ENCODE results near the gene ADAMTS2.

ADAMTS2 gene

DNA sequence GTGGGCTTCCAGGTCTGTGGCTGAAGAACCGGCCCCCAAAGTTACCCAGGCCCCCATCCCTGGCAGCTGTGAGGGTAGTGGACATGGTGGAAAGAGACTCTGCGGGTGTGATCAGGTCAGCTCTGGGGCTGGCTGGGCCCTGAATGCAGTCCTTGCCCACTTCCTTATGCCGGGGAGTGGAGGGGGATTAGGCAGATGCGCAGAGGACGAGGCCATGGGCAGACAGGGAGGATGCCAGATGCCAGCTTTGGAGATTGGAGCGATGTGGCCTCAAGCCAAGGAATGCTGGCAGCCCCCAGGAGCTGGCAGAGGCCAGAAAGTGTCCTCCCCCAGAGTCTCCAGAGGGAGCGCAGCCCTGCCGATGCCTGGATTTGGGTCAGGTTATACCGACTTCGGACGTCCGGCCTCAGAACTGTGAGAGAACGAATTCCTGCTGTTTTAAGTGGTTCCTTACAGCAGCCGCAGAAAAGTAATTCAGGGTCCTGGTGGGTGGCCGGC, 69.8 kb downstream of the ADAMTS2 start:
- no peak overlapping the region for H3K9ac ChIP-seq (ENCODE audit: low read depth, low read length)
- H3K4me1 ChIP-seq (ENCODE audit: insufficient read depth, low read length), result no peaks in the 10 kb centered on the region; the same call in 1 of the 2 replicates

DNA sequence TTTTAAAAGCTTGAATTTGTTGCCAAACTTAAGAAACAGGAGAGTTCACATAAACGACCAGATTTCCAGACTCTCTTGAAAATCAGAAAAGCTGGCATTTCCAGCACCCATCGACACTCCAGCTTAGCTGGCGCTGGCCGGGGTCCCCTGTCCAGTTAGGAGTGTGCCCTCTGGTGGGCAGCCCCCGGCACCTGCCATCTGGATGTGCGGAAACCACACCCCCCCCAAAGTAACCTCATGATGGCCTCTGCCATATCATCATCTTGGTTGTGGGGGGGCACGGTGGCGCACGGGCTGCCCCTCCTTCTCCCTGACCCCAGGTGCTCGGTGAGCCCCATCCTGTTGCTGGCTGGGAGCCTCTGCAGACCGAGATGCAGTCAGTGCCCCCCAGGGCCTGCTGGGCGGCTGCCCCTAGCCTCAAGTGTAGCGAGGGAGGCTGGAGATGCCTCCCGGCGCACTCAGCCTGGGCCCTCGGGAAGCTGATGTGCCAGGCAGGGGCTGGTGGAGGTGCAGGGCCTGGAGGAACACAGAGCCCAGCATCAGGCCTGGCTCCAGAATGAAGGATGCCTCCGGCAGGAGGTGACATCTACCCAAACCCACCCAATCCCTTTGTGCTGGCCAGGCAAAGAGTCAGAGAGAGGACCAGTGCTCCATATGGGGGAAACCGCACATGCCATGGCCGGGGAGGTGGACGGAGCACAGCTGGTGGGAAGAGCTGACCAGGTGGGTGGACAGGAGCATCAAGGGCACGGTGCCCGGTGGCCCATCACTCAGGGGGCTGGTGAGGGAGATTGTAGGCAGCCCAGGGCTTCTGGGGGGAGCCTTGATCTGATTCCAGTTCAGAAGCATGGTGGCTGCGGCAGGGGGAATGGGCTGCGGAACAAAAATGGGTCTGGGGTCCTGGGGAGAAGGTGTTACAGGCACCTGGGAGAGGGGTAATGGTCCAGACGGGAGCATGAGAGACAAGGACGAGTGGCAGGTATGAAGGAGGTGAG, 70.6 kb downstream of the ADAMTS2 start:
- no peak overlapping the region for H3K9ac ChIP-seq (ENCODE audit: low read depth, low read length)
- H3K36me3 ChIP-seq (ENCODE audit: insufficient read depth, low read length), result no peaks in the 10 kb centered on the region
- no peaks in the 10 kb centered on the region; the same call in 1 of the 2 replicates for H3K4me1 ChIP-seq (ENCODE audit: insufficient read depth, low read length)
- no peaks in the 10 kb centered on the region for H3K9me3 ChIP-seq (ENCODE audit: control insufficient read depth, insufficient read depth, low read length)

More for the DNA sequence above, 69.8 kb downstream of the ADAMTS2 start:
- Histone ChIP-seq H3K36me3 (ENCODE audit: insufficient read depth, low read length) (no peaks in the 10 kb centered on the region), H3K9me3 (ENCODE audit: control insufficient read depth, insufficient read depth, low read length) (no peaks in the 10 kb centered on the region)

DNA sequence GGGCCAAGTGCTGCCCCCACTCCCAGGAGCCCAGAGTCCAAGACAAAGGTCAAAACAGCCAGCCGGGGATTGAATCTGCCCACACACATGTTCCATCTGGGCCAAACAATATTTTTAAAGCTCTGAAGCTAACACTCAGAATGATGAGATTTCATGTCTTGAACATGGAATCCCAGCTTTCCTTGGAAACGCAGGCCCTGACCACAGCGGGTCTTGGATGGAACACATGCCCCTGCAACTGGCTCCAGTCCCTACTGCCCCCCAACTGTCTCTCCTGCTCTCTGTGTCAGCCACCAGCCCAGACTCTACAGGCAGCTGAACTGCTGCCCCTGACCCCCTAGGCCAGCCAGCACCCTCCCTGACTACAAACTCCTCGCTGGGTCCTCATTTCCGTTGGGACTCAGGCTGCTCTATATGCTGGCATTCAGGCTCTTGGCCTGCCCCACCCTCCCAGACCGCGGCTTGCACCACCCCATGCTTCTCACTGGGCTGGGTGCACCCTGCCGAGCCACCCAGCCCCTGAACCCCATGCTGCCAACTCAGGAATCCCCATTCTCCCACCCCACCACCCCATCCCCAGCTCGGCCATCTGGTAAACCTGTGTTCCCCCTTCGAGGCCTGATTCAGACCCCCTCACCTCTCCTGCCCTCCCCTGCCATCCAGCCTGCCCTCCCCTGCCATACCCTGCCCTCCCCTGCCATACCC, 71.7 kb downstream of the ADAMTS2 start:
- no peaks in the 10 kb centered on the region; the same call in 1 of the 2 replicates for H3K4me1 ChIP-seq (ENCODE audit: insufficient read depth, low read length)
- no peaks in the 10 kb centered on the region for H3K9me3 ChIP-seq (ENCODE audit: control insufficient read depth, insufficient read depth, low read length)
- H3K9ac ChIP-seq (ENCODE audit: low read depth, low read length), result no peak overlapping the region
- H3K36me3 ChIP-seq (ENCODE audit: insufficient read depth, low read length), result no peaks in the 10 kb centered on the region

DNA sequence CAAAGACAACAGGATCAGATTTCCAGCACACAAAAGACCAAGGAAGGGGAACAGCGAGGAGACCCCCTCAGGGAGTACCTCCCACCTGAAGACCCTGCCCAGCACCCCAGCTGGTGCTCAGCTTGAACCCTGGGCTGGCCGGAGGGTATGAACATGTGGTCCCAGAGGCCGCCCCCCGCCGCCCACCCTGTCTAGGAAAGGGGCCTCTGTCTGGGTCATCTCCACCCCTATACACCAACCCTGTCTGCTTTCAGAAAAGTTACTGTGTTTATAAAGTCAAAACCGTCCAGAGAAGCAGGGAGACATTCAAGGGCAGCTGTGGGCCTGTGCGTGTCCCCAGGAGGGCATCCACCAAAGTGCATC, 72.2 kb downstream of the ADAMTS2 start:
- Histone ChIP-seq H3K9ac (ENCODE audit: low read depth, low read length) (no peak overlapping the region), H3K36me3 (ENCODE audit: insufficient read depth, low read length) (no peaks in the 10 kb centered on the region), H3K9me3 (ENCODE audit: control insufficient read depth, insufficient read depth, low read length) (no peaks in the 10 kb centered on the region), H3K4me1 (ENCODE audit: insufficient read depth, low read length) (no peaks in the 10 kb centered on the region; the same call in 1 of the 2 replicates)

DNA sequence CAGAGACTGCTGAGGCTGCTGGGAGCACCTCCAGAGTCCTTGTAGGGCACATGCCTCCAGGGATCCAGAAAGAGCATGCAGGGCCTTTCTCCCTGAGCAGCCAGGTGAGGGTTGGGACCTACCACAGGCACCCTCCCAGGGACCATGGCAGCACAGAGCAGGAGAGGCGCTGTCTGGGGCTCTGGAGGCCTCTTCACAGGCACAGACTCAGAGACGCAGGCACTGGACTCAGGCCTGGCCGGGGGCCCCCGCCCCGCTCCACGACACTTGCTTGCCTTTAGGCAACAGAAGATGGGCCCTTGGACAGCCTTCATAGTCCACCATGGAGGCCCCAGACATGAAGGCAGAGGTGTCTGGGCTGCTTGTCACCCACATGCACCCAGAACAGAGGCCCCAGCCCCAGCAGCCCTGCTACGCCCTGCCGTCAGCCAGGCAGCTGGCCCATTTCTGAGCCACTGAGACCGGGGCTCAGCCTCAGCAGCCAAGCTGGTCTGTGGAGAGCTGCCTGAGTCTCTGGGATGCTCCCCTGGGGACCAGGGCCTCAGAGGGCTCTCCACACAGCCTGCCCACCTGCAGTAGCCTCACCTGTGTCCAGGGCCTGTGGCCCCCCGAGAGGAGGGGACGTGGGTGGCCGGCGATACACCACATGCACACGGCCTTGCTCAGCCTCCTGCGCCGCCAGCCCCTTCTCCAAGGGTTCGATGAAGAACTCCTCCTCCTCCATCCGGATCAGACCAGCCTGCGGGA, 72.8 kb downstream of the ADAMTS2 start:
- Histone ChIP-seq H3K9me3 (ENCODE audit: control insufficient read depth, insufficient read depth, low read length) (no peaks in the 10 kb centered on the region), H3K9ac (ENCODE audit: low read depth, low read length) (no peak overlapping the region), H3K36me3 (ENCODE audit: insufficient read depth, low read length) (no peaks in the 10 kb centered on the region), H3K4me1 (ENCODE audit: insufficient read depth, low read length) (no peaks in the 10 kb centered on the region; the same call in 1 of the 2 replicates)

- no peak overlapping the region for H3K9ac ChIP-seq (ENCODE audit: low read depth, low read length)
- H3K4me1 ChIP-seq (ENCODE audit: insufficient read depth, low read length), result no peaks in the 10 kb centered on the region; the same call in 1 of the 2 replicates
- H3K36me3 ChIP-seq (ENCODE audit: insufficient read depth, low read length), result no peaks in the 10 kb centered on the region
- no peaks in the 10 kb centered on the region for H3K9me3 ChIP-seq (ENCODE audit: control insufficient read depth, insufficient read depth, low read length)
Observed at GRCh38 chr5:179271821-179272325, 73.4 kb downstream of the ADAMTS2 start.

GRCh38 chr5:179271428-179271734, 73.9 kb downstream of the ADAMTS2 start:
- Histone ChIP-seq H3K9ac (ENCODE audit: low read depth, low read length) (no peak overlapping the region), H3K36me3 (ENCODE audit: insufficient read depth, low read length) (no peaks in the 10 kb centered on the region), H3K9me3 (ENCODE audit: control insufficient read depth, insufficient read depth, low read length) (no peaks in the 10 kb centered on the region), H3K4me1 (ENCODE audit: insufficient read depth, low read length) (peaks cover 1% of the 10 kb centered on the region; the same call in 1 of the 2 replicates)

GRCh38 chr5:179270581-179271427, 74.5 kb downstream of the ADAMTS2 start:
- H3K9me3 ChIP-seq (ENCODE audit: control insufficient read depth, insufficient read depth, low read length), result no peaks in the 10 kb centered on the region
- H3K36me3 ChIP-seq (ENCODE audit: insufficient read depth, low read length), result no peaks in the 10 kb centered on the region
- peaks cover 7% of the 10 kb centered on the region for H3K4me1 ChIP-seq (ENCODE audit: insufficient read depth, low read length)
- H3K9ac ChIP-seq (ENCODE audit: low read depth, low read length), result no peak overlapping the region

- Histone ChIP-seq H3K9me3 (ENCODE audit: control insufficient read depth, insufficient read depth, low read length) (no peaks in the 10 kb centered on the region), H3K4me1 (ENCODE audit: insufficient read depth, low read length) (peaks cover 8% of the 10 kb centered on the region), H3K9ac (ENCODE audit: low read depth, low read length) (no peak overlapping the region), H3K36me3 (ENCODE audit: insufficient read depth, low read length) (no peaks in the 10 kb centered on the region)
Observed at GRCh38 chr5:179269781-179270543, 75.3 kb downstream of the ADAMTS2 start.

GRCh38 chr5:179268966-179269693, 76.1 kb downstream of the ADAMTS2 start:
- no peaks in the 10 kb centered on the region for H3K36me3 ChIP-seq (ENCODE audit: insufficient read depth, low read length)
- H3K4me1 ChIP-seq (ENCODE audit: insufficient read depth, low read length), result peaks cover 8% of the 10 kb centered on the region
- no peaks in the 10 kb centered on the region for H3K9me3 ChIP-seq (ENCODE audit: control insufficient read depth, insufficient read depth, low read length)
- no peak overlapping the region for H3K9ac ChIP-seq (ENCODE audit: low read depth, low read length)

DNA sequence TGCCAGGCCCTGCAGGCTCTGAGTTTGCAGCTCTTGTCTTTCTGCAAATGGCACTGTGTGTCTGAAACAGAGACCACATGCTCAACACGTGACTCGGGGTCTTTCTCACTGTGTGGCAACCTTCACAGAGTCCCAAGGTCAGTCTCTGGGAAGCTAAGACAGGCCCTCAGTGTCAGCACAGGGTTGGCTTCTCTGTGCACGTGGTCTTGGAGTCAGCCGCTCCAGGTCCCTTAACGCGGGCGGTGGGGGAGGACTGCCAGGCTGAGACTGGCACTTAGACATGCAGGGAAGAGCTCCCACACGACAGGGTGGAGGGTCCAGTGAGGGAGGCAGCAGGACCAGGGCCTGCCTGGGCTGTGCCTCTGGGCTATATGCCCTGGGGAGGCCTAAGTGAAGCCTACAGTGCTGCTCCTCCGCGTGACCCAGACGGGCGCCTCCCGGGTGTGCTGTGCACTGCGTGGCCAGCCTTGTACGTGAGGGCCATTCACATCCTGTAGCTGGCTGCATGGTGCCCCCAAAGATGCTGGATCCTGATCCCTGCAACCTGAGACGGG, 76.8 kb downstream of the ADAMTS2 start:
- no peaks in the 10 kb centered on the region for H3K9me3 ChIP-seq (ENCODE audit: control insufficient read depth, insufficient read depth, low read length)
- peaks cover 8% of the 10 kb centered on the region for H3K4me1 ChIP-seq (ENCODE audit: insufficient read depth, low read length)
- H3K9ac ChIP-seq (ENCODE audit: low read depth, low read length), result no peak overlapping the region
- H3K36me3 ChIP-seq (ENCODE audit: insufficient read depth, low read length), result no peaks in the 10 kb centered on the region

DNA sequence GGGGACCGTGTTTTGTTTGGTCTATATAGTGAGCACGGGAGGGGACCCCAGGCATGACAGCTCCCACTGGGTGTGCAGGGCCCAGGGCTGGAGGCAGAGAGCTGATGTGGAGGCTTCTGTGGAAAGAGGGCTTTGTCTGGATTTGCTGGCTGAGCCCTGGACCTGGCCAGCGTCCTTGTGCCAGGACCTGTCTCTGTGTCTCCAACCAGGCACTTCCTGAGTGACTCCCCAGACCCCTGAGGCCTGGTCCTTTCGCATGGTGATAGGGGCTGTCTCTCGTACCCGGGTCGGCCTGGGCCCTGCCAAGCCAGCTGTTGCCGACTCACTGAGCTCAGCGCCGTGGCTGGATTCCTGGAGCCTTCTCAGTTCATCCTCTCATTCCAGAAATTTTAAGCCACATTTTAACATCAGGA, 77.6 kb downstream of the ADAMTS2 start:
- Histone ChIP-seq H3K36me3 (ENCODE audit: insufficient read depth, low read length) (no peaks in the 10 kb centered on the region), H3K4me1 (ENCODE audit: insufficient read depth, low read length) (peaks cover 8% of the 10 kb centered on the region), H3K9ac (ENCODE audit: low read depth, low read length) (no peak overlapping the region), H3K9me3 (ENCODE audit: control insufficient read depth, insufficient read depth, low read length) (no peaks in the 10 kb centered on the region)

All from ES-I3 (cell line).